ENCODE results near the gene TRAF2.

TRAF2 gene

GRCh38 chr9:136848393-136849037 is 37.8 kb upstream of the TRAF2 start:
- DNase-seq (ENCODE audit: low read depth, low spot score) = no peak
- POLR2A ChIA-PET = interaction anchor here (0.8 to 1.8 kb wide), 5 partner anchors 10 to 187 kb away, joined by 3 to 8 read pairs (median 3); partner anchors contain the start of gene CLIC3
- no peak for TF ChIP-seq CTCF (IDR thresholded peaks at IDR 0.05; ENCODE audit: insufficient read depth, low read length, missing control alignments)
- peak overlapping the region; percentile 97 for H3K4me3 ChIP-seq (ENCODE audit: low read depth, low read length)
- CTCF ChIA-PET = interaction anchor here (0.9 to 1.6 kb wide), 3 partner anchors 8 to 207 kb away, joined by 3 to 8 read pairs (median 3); no protein-coding TSS in a partner anchor

- peak; percentile 92 for DNase-seq (ENCODE audit: low read depth, low spot score)
- no peak for TF ChIP-seq CTCF (IDR thresholded peaks at IDR 0.05; ENCODE audit: insufficient read depth, low read length, missing control alignments)
- ChIA-PET CTCF (interaction anchor here (0.9 kb wide), 1 partner anchor 9 kb away, joined by 3 read pairs; no protein-coding TSS in a partner anchor), POLR2A (interaction anchor here (1.0 to 1.1 kb wide), 2 partner anchors 11 to 42 kb away, joined by 3 read pairs; no protein-coding TSS in a partner anchor)
- peak within 1 kb of the TSS; percentile 97 for H3K4me3 ChIP-seq (ENCODE audit: low read depth, low read length)
Measured at GRCh38 chr9:136849038-136849959, 37.0 kb upstream of the TRAF2 start, which contains the start of gene PHPT1. Gene PHPT1 (plus strand): TSS chr9:136849409. CDS start chr9:136849431, 22 bp downstream.

- H3K4me3 ChIP-seq (ENCODE audit: low read depth, low read length) = peak overlapping the region; percentile 97
- no peak for TF ChIP-seq CTCF (IDR thresholded peaks at IDR 0.05; ENCODE audit: insufficient read depth, low read length, missing control alignments)
- DNase-seq (ENCODE audit: low read depth, low spot score) = no peak
- ChIA-PET CTCF (no interaction called here), POLR2A (interaction anchor here (1.1 kb wide), 1 partner anchor 10 kb away, joined by 3 read pairs; no protein-coding TSS in a partner anchor)
Measured at GRCh38 chr9:136849960-136850865, 36.1 kb upstream of the TRAF2 start.

GRCh38 chr9:136850866-136851775 is 35.2 kb upstream of the TRAF2 start:
- CTCF ChIA-PET = interaction anchor here (0.9 to 1.6 kb wide), 2 partner anchors 122 to 178 kb away, joined by 3 to 4 read pairs; no protein-coding TSS in a partner anchor
- no peak for DNase-seq (ENCODE audit: low read depth, low spot score)
- H3K4me3 ChIP-seq (ENCODE audit: low read depth, low read length) = peak overlapping the region; percentile 97; the same call in 1 of the 2 replicates
- TF ChIP-seq CTCF (IDR thresholded peaks at IDR 0.05; ENCODE audit: insufficient read depth, low read length, missing control alignments) = no peak
- POLR2A ChIA-PET = interaction anchor here (1.1 kb wide), 1 partner anchor 12 kb away, joined by 4 read pairs; no protein-coding TSS in a partner anchor

Measured in AG04449 (cell line).